Activated gamma-delta T cell treated with anti-CD3 and anti-CD28 coated beads, Interleukin-2, amount 50 U/mL, for 16 hours (primary cell): ENCODE measurements around the gene RANBP1.

Source experiments
- DNase-seq: peaks from one replicate; pipeline ENCODE4 v3.0.0-alpha.2; 2020; ENCODE audit warnings: low read depth

RANBP1 gene

DNA sequence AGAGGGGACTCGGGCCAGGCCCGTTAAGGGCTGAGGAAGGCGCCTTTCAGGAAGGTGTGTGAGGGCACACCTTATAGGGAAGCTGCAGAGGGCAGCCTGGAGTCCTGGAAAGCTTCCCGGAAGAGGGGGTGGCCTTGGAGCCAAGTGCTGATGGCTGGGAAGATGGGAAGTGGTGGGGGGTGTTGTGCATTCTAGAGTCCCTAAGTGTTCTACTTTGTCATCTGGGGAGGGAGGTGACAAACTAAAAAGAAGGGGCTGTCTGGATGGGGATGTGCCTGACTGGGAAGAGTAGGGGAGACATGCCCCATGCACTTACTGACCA lies 22.5 kb downstream of the RANBP1 start:
- no peak for DNase-seq

DNA sequence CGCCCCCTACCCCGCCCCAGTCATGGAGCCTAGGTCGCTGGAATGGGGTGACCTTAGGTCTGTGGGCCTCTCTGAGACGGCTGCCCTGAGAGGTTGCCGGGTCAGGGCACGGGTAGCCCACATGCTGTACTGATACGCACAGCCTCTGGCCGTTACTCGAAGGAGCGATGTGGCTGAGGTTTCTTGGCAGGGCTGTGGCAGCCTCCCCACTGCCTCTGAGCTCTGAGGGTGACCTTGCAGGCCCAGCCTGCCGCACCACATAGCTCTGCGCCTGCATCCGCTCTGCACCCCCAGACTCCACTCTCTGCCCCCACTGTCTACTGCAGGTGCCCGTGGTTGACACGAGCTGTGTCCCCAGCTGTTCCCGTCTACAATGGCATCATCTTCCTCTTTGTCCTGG lies 23.0 kb downstream of the RANBP1 start:
- no peak for DNase-seq

DNA sequence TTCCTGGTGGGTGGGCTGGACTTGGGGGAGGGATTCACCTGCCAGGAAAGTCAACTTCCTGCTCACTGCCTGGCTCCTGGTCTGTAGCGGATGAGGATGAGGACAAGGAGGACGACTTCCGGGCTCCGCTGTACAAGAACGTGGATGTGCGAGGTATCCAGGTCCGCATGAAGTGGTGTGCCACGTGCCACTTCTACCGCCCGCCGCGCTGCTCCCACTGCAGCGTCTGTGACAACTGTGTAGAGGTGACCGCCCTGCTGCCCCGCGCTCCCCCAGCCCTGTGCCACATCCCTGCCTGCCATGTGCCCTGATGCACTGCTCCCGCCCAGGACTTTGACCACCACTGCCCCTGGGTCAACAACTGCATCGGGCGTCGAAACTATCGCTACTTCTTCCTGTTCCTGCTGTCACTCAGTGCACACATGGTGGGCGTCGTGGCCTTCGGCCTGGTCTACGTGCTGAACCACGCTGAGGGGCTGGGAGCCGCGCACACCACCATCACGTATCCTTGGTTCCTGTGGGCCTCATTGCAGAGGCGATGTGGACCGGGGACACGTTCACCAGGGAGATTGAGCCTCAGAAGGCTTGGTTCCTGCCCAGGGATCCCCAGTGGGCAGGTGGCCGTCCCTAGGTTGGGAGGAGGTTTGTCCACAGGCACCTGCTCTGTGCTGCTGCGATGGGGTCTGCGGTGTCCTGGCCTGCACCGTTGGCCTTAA lies 23.6 kb downstream of the RANBP1 start:
- no peak for DNase-seq

DNA sequence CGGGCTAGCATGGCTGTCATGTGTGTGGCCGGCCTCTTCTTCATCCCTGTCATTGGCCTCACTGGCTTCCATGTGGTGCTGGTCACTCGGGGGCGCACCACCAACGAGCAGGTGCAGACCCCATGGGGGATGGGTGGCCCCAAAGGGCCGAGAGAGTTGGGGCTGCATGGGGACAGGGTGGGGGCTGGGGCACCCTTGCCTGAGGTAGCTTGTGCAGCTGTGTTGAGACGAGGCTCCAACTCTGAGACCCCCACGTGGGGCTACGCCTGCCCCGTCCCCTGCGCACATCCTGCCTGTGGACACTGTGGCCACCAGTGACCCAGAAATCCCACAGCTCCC lies 24.2 kb downstream of the RANBP1 start:
- DNase-seq, result no peak

DNA sequence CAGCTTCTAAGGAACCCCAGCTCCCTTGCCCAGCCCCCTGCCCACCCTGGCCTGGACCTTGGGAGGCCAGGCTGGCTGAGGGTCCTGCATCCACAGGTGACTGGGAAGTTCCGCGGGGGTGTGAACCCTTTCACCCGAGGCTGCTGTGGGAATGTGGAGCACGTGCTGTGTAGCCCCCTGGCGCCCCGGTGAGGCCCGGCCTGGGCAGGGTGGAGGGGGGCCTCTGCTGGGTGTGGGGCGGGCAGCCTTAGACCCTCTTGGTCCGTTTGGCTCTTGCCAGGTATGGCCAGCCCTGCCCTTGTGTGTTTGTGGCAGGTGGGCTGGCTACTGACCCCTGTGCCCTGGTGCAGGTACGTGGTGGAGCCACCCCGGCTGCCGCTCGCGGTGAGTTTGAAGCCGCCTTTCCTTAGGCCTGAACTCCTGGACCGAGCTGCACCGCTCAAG lies 24.6 kb downstream of the RANBP1 start:
- no peak for DNase-seq

DNA sequence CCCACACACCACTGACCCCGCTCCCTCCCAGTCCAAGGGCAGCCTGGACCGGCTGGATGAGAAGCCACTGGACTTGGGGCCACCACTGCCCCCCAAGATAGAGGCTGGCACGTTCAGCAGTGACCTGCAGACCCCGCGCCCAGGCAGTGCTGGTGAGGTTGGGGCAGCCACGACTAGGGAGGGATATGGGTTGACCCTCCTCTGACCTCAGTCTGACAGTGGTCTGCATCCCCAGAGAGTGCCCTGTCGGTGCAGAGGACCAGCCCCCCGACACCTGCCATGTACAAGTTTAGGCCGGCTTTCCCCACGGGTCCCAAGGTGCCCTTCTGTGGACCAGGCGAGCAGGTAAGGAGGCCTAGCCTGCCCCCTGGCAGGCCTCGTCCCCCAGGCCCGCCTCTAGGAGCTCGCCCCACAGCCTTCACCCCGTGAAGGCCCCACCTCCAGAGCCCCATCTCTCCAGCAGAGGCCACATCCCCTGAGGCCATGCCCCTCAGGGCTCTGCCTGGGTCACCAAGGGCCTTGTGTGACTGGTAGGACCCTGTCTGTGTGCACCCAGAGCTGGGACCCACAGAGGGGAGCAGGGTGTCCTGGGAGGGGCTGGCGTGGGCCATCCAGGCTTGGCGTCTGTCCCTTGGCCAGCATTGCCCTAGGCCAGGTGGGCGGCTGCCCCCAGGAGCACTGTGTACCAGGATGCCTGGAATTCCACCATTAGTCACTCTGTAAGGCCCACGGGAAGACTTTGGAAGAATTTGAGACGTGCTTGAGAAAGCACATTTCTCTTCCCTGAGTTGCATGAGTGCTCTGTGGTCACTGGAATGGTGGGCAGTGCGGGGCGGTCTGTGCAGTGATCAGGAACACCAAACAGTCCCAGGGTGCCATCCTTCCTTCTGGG lies 25.5 kb downstream of the RANBP1 start:
- DNase-seq, result no peak

DNA sequence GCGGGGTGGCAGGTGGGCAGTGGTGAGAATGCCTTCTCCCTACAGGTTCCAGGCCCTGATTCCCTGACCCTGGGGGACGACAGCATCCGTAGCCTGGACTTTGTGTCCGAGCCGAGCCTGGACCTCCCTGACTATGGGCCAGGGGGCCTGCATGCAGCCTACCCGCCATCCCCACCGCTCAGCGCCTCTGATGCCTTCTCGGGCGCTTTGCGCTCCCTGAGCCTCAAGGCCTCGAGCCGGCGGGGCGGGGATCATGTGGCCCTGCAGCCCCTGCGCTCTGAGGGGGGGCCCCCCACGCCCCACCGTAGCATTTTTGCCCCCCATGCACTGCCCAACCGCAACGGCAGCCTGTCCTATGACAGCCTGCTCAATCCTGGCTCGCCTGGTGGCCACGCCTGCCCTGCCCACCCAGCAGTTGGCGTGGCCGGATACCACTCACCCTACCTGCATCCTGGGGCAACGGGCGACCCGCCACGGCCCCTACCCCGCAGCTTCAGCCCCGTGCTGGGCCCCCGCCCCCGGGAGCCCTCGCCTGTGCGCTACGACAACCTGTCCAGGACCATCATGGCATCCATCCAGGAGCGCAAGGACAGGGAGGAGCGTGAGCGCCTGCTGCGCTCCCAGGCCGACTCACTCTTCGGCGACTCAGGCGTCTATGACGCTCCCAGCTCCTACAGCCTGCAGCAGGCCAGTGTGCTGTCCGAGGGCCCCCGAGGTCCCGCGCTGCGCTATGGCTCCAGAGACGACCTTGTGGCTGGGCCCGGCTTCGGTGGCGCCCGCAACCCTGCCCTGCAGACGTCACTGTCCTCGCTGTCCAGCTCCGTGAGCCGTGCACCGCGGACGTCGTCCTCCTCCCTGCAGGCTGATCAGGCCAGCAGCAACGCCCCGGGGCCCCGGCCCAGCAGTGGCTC lies 27.1 kb downstream of the RANBP1 start:
- no peak for DNase-seq

DNA sequence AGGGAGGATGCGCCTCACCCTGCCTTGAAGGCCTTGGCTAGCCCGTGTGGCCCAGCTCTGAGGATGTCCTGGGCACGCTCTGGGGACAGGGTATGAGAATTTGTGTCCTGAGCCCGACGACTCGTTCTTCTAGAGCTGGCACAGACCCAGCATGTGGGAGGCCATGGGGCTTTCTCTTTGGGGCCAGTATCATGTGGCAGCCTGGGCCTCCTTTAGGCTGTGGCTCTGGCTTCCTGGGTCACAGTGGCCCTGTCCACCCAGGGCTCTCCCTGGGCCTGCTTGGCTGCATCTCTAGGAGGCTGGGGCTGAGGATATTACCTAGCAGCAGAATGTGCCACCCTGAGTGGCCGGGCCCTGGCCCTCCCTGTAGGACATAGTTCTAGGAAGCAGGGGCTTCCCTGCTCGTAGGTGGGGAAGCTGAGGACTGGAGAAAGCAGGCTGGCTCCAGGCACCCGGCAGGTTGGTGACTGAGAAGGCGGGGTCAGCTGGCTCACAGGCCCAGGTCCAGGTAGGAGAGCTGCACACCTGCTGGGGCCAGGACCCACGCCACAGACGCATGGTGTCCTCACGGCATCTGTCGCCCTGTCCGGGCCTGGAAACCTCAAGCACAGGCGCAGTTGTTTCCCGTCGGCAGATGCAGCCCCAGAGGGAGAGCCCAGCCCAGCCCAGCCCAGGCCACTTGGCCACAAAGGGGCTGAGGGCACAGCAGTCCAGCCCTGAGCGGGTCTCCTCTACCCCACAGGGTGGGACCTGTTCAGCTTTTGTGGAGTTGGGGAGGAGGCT lies 28.2 kb downstream of the RANBP1 start:
- DNase-seq, result no peak

DNA sequence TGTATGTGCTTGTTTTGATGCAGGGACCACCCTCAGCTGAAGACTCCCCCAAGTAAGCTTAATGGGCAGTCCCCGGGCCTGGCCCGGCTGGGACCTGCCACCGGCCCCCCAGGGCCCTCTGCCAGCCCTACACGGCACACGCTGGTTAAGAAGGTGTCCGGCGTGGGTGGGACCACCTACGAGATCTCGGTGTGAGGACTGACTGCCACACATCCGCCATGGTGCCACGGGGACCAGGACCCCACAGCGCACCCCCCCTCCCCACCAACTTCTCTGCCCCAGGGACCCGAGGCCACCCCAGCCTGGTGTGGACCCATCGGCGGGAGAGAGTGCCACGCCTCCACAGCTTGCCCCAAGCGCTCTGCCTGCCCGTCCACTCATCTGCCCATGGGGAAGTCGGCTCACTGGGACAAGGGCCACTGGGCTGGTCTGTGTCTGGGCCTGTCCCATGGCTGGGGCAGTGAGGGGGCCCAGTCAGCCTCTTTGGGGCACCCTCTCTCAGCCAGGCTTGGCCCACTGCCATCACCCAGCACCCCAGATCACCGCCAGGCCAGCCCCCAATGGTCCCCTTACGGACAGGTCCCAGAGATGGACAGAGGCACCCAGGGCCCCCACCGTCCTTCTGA lies 29.4 kb downstream of the RANBP1 start:
- no peak for DNase-seq

DNA sequence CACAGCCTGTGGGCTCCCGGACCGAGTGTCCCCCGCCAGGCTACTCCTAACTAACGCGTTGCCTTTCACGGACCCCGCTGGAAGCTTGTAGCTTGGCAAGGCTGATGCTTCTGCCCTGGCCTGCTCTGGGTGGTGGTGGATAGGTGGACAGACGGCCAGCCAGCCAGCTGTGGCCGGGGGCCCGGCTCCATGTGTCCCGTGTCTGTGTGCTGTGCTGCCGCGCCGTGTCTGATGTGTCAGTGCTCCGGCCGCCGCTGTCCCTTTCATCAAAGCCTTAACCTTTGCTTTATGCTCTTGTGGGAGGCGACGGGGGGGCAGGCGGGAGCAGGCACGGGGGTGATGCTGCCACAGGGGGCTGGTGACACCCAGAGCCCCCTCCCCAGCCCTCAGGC lies 29.9 kb downstream of the RANBP1 start:
- DNase-seq, result no peak

DNA sequence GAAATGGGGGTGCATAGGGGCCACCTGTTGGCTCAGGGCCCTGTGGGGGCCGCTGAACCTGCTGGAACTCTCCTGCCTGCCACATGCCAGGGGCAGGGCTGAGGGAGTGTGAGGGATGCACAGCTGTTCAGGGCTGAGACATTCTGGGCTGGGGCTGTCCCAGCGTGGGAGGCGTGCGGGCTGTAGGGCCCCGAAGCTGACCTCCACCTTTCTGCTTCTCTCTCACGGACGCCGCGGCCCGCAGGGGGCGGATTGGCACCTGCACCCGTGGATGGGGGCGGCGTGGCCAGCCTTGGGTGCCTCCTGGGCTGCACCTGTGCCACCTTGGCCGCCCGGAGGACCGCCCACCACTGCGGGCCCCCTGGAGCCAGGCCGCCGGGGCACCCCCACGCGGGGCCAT lies 30.9 kb downstream of the RANBP1 start:
- DNase-seq, result no peak

DNA sequence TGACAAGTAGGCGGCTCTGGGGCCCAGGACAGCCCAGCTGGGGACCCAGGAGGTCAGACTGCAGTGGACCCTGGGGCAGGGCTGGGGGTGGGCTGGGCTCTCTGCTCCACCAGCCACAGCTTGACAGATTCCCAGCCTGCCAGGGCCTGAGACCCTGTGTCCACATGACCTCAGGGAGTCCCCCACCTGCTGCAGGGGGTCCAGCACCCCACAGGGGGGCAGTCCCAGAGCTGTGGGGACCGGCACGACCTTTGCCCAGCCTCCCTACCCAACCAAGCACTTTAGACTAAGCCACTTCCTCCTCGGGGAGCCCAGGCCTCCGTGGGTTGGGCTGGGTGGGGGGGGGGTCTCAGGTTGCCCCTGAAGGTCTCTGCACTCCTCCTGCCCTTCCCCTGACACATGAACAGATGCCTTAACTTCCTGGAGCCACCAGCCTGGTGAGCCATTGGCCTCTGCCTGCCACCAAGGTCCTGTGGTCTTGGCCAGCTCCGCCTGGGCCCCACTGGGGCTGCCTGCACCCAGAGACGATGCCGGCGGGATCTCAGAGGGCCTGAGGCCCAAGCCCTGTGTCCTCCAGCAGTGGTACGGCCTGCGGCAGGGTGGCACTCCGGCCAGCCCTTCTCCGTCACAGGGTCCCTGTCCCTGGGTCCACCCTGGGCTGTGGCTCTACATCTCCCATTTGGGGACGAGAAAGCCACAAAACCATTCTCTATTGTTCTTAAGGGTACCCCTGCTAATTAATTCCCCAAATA lies 31.5 kb downstream of the RANBP1 start:
- no peak for DNase-seq

DNA sequence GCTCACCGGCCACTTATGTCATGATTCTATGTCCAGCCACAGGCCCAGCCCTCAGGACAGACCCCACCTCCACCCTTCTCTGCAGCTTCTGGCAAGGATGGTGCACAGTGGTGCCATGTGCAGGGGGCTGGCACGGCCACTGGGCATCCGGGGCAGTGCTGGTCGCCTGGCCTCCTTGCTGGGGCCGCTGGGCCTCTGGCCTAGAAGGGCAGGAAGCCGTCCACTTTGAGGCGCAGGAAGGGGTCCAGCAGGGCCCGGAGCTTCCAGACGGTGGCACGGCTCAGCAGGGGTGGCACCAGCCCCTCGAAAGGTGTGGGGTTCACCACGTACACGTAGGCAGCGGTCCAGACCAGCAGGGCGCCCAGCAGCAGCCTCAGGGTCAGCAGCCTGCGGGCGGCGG lies 32.5 kb downstream of the RANBP1 start:
- no peak for DNase-seq

DNA sequence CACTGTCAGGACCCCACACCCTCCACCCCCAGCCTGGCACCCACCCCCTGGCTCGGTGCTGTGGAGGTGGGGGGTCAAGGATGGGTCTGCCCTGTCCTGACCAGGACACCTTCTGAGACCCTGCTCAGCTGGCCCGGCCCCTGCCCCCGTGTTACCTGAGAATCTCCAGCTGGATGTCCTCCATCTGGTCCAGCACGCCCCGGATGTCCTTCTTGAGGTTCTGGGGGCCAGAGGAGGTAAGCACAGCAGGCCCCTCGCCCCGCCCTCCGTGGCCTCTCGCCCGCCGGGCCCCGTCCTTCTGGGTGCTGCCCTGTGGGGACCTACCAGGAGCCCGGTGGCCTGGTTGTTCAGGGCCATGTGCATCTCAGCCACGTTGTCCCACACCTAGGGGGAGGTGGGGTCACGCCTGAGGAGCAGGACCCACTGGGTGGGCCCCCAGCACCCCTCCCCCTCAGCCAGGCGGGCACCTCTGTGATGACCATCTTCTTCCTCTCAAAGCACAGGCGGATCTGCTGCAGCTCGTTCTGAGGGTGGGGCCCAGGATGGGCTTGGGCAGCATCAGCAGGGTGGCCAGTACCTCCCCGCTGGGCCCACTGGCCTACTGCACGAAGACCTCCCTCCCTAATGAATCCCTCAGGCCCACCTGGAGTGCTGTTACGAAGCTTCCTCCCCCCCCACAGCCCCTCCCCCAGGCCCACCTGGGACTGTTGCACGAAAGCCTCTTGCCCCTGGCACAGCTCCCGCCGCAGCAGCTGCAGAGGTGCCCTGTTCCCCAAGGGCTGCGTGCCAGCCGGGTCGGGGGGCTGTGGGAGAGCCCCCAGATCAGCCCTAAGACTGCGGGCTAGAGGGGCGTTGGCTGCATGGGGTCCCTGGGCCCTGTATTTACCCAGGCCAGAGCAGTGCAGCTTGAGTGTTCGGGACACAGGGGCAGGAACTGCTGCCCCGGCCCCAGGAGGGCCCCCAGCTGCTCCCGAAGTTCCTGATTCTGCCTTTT lies 33.6 kb downstream of the RANBP1 start:
- no peak for DNase-seq

DNA sequence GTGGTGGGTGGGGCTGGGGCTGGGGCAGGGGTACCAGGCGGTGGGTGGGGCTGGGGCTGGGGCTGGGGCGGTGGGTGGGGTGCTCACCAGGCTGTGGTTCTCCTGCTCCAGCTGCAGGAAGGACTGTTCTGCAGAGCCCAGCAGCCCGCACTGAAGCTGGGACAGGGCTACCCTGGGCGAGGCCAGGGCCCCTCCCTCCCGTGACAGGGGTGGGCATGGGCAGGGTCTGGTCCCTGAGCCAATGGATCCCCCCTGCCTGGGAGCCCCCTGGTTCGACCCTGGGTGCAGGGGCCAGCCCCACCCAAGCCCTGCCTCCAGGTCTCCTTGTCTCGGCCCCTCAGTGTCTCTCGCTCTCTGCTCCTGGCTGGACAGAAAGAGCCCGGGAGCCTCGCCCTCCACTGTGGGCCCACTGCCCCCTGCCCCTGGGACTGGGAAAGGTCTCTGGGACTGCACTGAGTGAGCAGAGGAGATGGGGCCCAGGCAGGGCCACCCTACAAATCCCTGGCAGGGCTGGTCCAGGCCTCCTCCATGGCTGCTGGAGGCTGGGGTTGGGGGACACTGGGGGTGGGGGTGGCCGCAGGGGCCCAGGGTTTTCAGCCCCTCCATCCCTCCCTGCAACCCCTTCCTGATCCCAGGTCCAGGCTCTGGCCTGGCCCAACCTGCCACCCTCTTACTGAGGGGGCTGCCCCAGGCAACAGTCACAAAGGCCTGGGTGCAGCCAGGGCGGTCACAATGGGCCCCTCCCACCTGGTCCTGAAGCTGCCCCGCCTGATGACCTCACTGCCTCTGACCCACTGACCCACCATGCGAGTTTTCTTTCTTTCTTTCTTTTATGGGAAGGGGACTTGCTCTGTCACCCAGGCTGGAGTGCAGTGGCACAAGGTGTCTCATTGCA lies 34.7 kb downstream of the RANBP1 start, which contains the start of gene CCDC188:
Gene CCDC188 (minus strand): TSS at position 675 of the 895 bp plus-strand sequence. CDS start 69 bp downstream, at position 606.
- no peak for DNase-seq

DNA sequence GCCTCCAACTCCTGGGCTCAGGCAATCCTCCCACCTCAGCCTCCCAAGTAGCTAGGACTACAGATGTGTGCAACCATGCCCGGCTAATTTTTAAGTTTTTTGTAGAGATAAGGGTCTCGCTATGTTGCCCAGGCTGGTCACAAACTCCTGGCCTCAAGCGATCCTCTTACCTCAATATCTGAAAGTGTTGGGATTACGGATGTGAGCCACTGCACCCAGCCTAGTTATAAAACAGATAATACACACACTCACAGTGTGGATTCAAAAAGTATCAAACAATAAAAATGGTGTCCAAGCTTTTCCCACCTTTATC lies 35.3 kb downstream of the RANBP1 start:
- no peak for DNase-seq

DNA sequence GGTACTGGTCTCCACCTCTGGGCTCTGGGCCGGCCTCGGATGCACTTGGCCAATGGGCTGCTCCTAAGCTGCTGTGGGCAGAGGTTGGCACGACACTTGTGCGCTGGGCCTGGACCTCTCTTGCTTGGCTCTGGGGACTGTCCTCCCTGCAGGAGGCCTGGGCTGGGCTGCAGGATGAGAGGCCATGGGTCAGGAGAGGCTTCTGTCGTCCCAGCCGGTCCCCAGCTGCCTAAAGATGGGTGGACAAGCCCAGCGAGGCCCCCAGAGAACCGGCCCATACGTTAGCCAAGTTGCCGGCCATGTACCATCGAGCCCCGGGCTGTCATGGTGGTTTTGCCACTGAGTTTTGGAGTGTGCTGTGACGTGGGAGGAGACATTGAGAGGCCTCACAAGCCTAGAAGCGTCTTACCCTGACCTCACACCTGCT lies 36.6 kb downstream of the RANBP1 start:
- DNase-seq, result no peak

DNA sequence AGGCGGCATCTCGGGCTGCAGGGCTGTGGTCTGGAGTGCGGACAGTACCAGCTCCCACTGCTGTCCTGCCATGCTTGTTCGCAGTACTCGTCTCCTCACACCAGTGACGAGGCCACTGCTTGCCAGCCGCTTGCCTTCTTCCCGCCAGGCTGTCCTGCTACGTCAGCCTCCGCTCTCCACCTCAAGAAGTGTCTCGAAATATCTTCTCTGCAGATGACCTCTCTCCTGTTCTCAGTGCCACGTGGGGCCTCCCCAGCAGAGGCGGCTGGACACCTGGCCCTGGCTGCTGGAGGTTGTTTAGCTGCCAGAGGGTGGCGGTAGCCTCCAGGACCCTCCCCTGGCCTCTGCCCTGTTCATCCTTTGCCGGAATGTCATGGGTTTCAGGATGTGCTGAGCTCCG lies 38.0 kb downstream of the RANBP1 start:
- no peak for DNase-seq
